HG03460 (cell line): Measurements from ENCODE around the gene LRMDA.

Experiments
- ATAC-seq: cut with Tn5 transposase; IDR thresholded peaks from one replicate; pipeline ENCODE4 v1.9.1; 2021; ENCODE audit not compliant: unreplicated experiment

Gene LRMDA

GRCh38 chr10:76175533-76176165 is 744.2 kb downstream of the LRMDA start:
- ATAC-seq, result no peak

GRCh38 chr10:76176166-76176550 is 744.7 kb downstream of the LRMDA start:
- no peak for ATAC-seq

- no peak for ATAC-seq
Observed at GRCh38 chr10:76177936-76178335, 746.5 kb downstream of the LRMDA start.

- ATAC-seq, result no peak
Observed at GRCh38 chr10:76178532-76179292, 747.3 kb downstream of the LRMDA start.

- no peak for ATAC-seq
Observed at GRCh38 chr10:76179806-76180205, 748.4 kb downstream of the LRMDA start.

GRCh38 chr10:76184647-76185046 is 753.2 kb downstream of the LRMDA start:
- no peak for ATAC-seq

- no peak for ATAC-seq
Observed at GRCh38 chr10:76185471-76186301, 754.3 kb downstream of the LRMDA start.

- ATAC-seq, result no peak
Observed at GRCh38 chr10:76188216-76188615, 756.8 kb downstream of the LRMDA start.

GRCh38 chr10:76190634-76191270 is 759.3 kb downstream of the LRMDA start:
- no peak for ATAC-seq

- ATAC-seq, result no peak
Observed at GRCh38 chr10:76191336-76191735, 759.9 kb downstream of the LRMDA start.

- no peak for ATAC-seq
Observed at GRCh38 chr10:76192151-76192550, 760.7 kb downstream of the LRMDA start.

- ATAC-seq, result no peak
Observed at GRCh38 chr10:76192694-76193320, 761.4 kb downstream of the LRMDA start.

GRCh38 chr10:76195654-76196390 is 764.4 kb downstream of the LRMDA start:
- ATAC-seq, result no peak

- no peak for ATAC-seq
Observed at GRCh38 chr10:76197293-76197692, 765.9 kb downstream of the LRMDA start.

- no peak for ATAC-seq
Observed at GRCh38 chr10:76198287-76199035, 767.0 kb downstream of the LRMDA start.

GRCh38 chr10:76201962-76202361 is 770.5 kb downstream of the LRMDA start:
- ATAC-seq, result no peak

GRCh38 chr10:76202777-76203176 is 771.4 kb downstream of the LRMDA start:
- ATAC-seq, result no peak

GRCh38 chr10:76205361-76205760 is 773.9 kb downstream of the LRMDA start:
- ATAC-seq, result no peak

GRCh38 chr10:76206797-76207352 is 775.5 kb downstream of the LRMDA start:
- ATAC-seq, result no peak
